Activated T-helper 17 cell treated with anti-CD3 and anti-CD28 coated beads, Interleukin-2, amount 50 U/mL, for 72 hours (primary cell): ENCODE results near the gene CDT1. TPM values are rescaled to one million over a fixed set of nuclear protein-coding genes. Genes with fewer than 3 reads are reported as not detected.
"Not testable (repeated sequence)": the region's sequence is repeated elsewhere in the genome, so short reads cannot be mapped to it uniquely, and the experiment has no call there.

Experiments used
- ATAC-seq: fragments of 150-1000 bp; cut with Tn5 transposase; replicated peaks from 2 replicates; pipeline ENCODE4 v1.10.0; 2021; ENCODE audit warnings: mild to moderate bottlenecking, moderate library complexity
- H3K27ac Mint-ChIP-seq: one replicate; pipeline ENCODE4 v1.8.0; 2022; ENCODE audit warnings: mixed read lengths
- H3K27me3 Mint-ChIP-seq: one replicate; pipeline ENCODE4 v1.8.0; 2022; ENCODE audit warnings: mixed read lengths
- H3K36me3 Mint-ChIP-seq: one replicate; pipeline ENCODE4 v1.8.0; 2022; ENCODE audit warnings: low read depth, mild to moderate bottlenecking, mixed read lengths
- H3K4me1 Mint-ChIP-seq: one replicate; pipeline ENCODE4 v1.8.0; 2022; ENCODE audit warnings: mixed read lengths
- H3K4me3 Mint-ChIP-seq: one replicate; pipeline ENCODE4 v1.8.0; 2022; ENCODE audit warnings: mild to moderate bottlenecking, mixed read lengths
- H3K9me3 Mint-ChIP-seq: one replicate; pipeline ENCODE4 v1.8.0; 2022; ENCODE audit warnings: mixed read lengths
- total RNA-seq, 2 donors: library from RNA; stranded (reverse); gene quantifications; one replicate each; pipeline ENCODE4 v1.2.3, GENCODE V29; 2022

CDT1 gene
- total RNA-seq, 2 donors from 2014 or later = 96.6 to 141 TPM

GRCh38 chr16:88762941-88763340 is 40.6 kb upstream of the CDT1 start:
- Mint-ChIP-seq H3K4me3 (no peak overlapping the region), H3K4me1 (peaks cover 20% of the 10 kb centered on the region), H3K9me3 (no peaks in the 10 kb centered on the region), H3K36me3 (peaks cover 22% of the 10 kb centered on the region), H3K27ac (peak overlapping the region; percentile 52), H3K27me3 (no peaks in the 10 kb centered on the region)
- ATAC-seq = no peak

GRCh38 chr16:88763502-88764053 is 40.0 kb upstream of the CDT1 start:
- peaks cover 20% of the 10 kb centered on the region for H3K4me1 Mint-ChIP-seq
- no peaks in the 10 kb centered on the region for H3K27me3 Mint-ChIP-seq
- H3K4me3 Mint-ChIP-seq = no peak overlapping the region
- H3K27ac Mint-ChIP-seq = peak overlapping the region; percentile 52
- no peak for ATAC-seq
- no peaks in the 10 kb centered on the region for H3K9me3 Mint-ChIP-seq
- peaks cover 22% of the 10 kb centered on the region for H3K36me3 Mint-ChIP-seq

- no peaks in the 10 kb centered on the region for H3K9me3 Mint-ChIP-seq
- H3K27me3 Mint-ChIP-seq = no peaks in the 10 kb centered on the region
- H3K4me1 Mint-ChIP-seq = peaks cover 20% of the 10 kb centered on the region
- ATAC-seq = no peak
- peak overlapping the region; percentile 52 for H3K27ac Mint-ChIP-seq
- H3K4me3 Mint-ChIP-seq = no peak overlapping the region
- H3K36me3 Mint-ChIP-seq = peaks cover 24% of the 10 kb centered on the region
These were observed 39.5 kb upstream of the CDT1 start for GRCh38 chr16:88764080-88764479.

GRCh38 chr16:88764913-88765349 is 38.7 kb upstream of the CDT1 start:
- peaks cover 30% of the 10 kb centered on the region for H3K36me3 Mint-ChIP-seq
- peaks cover 15% of the 10 kb centered on the region for H3K4me1 Mint-ChIP-seq
- no peak overlapping the region for H3K27ac Mint-ChIP-seq
- no peaks in the 10 kb centered on the region for H3K9me3 Mint-ChIP-seq
- ATAC-seq = no peak
- H3K27me3 Mint-ChIP-seq = no peaks in the 10 kb centered on the region
- H3K4me3 Mint-ChIP-seq = no peak overlapping the region

- Mint-ChIP-seq H3K4me3 (peak overlapping the region; percentile 37), H3K4me1 (peaks cover 15% of the 10 kb centered on the region), H3K9me3 (no peaks in the 10 kb centered on the region), H3K27me3 (no peaks in the 10 kb centered on the region), H3K27ac (peak overlapping the region; percentile 84), H3K36me3 (peaks cover 30% of the 10 kb centered on the region)
- ATAC-seq = no peak
These were observed 36.6 kb upstream of the CDT1 start for GRCh38 chr16:88766975-88767374.

GRCh38 chr16:88767546-88768070 is 36.0 kb upstream of the CDT1 start:
- no peaks in the 10 kb centered on the region for H3K27me3 Mint-ChIP-seq
- H3K36me3 Mint-ChIP-seq = peaks cover 30% of the 10 kb centered on the region
- no peaks in the 10 kb centered on the region for H3K9me3 Mint-ChIP-seq
- ATAC-seq = no peak
- H3K4me3 Mint-ChIP-seq = peak overlapping the region; percentile 37
- peaks cover 15% of the 10 kb centered on the region for H3K4me1 Mint-ChIP-seq
- peak overlapping the region; percentile 84 for H3K27ac Mint-ChIP-seq

GRCh38 chr16:88768071-88768783 is 35.4 kb upstream of the CDT1 start:
- no peak for ATAC-seq
- no peak overlapping the region for H3K4me3 Mint-ChIP-seq
- H3K27me3 Mint-ChIP-seq = no peaks in the 10 kb centered on the region
- H3K4me1 Mint-ChIP-seq = peaks cover 13% of the 10 kb centered on the region
- no peak overlapping the region for H3K27ac Mint-ChIP-seq
- H3K9me3 Mint-ChIP-seq = no peaks in the 10 kb centered on the region
- peaks cover 28% of the 10 kb centered on the region for H3K36me3 Mint-ChIP-seq

GRCh38 chr16:88769617-88770460 is 33.8 kb upstream of the CDT1 start:
- peaks cover 13% of the 10 kb centered on the region for H3K4me1 Mint-ChIP-seq
- no peak overlapping the region for H3K4me3 Mint-ChIP-seq
- peak; percentile 36 for ATAC-seq
- H3K9me3 Mint-ChIP-seq = no peaks in the 10 kb centered on the region
- H3K27ac Mint-ChIP-seq = no peak overlapping the region
- H3K27me3 Mint-ChIP-seq = no peaks in the 10 kb centered on the region
- peaks cover 16% of the 10 kb centered on the region for H3K36me3 Mint-ChIP-seq

GRCh38 chr16:88770461-88771293 is 32.9 kb upstream of the CDT1 start:
- H3K36me3 Mint-ChIP-seq = peaks cover 14% of the 10 kb centered on the region
- H3K27ac Mint-ChIP-seq = no peak overlapping the region
- H3K27me3 Mint-ChIP-seq = no peaks in the 10 kb centered on the region
- no peak for ATAC-seq
- H3K9me3 Mint-ChIP-seq = no peaks in the 10 kb centered on the region
- peaks cover 13% of the 10 kb centered on the region for H3K4me1 Mint-ChIP-seq
- H3K4me3 Mint-ChIP-seq = no peak overlapping the region

GRCh38 chr16:88771294-88771772 is 32.3 kb upstream of the CDT1 start:
- Mint-ChIP-seq H3K4me3 (no peak overlapping the region), H3K27me3 (no peaks in the 10 kb centered on the region), H3K36me3 (peaks cover 12% of the 10 kb centered on the region), H3K9me3 (no peaks in the 10 kb centered on the region), H3K27ac (no peak overlapping the region), H3K4me1 (peaks cover 13% of the 10 kb centered on the region)
- no peak for ATAC-seq

GRCh38 chr16:88771781-88772180 is 31.8 kb upstream of the CDT1 start:
- Mint-ChIP-seq H3K36me3 (peaks cover 17% of the 10 kb centered on the region), H3K4me1 (peaks cover 13% of the 10 kb centered on the region)
- not testable (repeated sequence) for ATAC-seq, H3K27me3 Mint-ChIP-seq, H3K9me3 Mint-ChIP-seq, H3K27ac Mint-ChIP-seq, H3K4me3 Mint-ChIP-seq

- ATAC-seq = no peak
- no peak overlapping the region for H3K27ac Mint-ChIP-seq
- no peaks in the 10 kb centered on the region for H3K9me3 Mint-ChIP-seq
- peaks cover 4% of the 10 kb centered on the region for H3K4me1 Mint-ChIP-seq
- no peak overlapping the region for H3K4me3 Mint-ChIP-seq
- peaks cover 28% of the 10 kb centered on the region for H3K36me3 Mint-ChIP-seq
- H3K27me3 Mint-ChIP-seq = no peaks in the 10 kb centered on the region
These were observed 30.4 kb upstream of the CDT1 start for GRCh38 chr16:88772871-88773811.

GRCh38 chr16:88773812-88774291 is 29.7 kb upstream of the CDT1 start:
- H3K27ac Mint-ChIP-seq = no peak overlapping the region
- H3K4me3 Mint-ChIP-seq = no peak overlapping the region
- H3K9me3 Mint-ChIP-seq = no peaks in the 10 kb centered on the region
- H3K27me3 Mint-ChIP-seq = no peaks in the 10 kb centered on the region
- peaks cover 4% of the 10 kb centered on the region for H3K4me1 Mint-ChIP-seq
- no peak for ATAC-seq
- H3K36me3 Mint-ChIP-seq = peaks cover 33% of the 10 kb centered on the region
